IgD-negative memory B cell (primary cell): ENCODE data around the gene COL6A3. TPM values are rescaled to one million over a fixed set of nuclear protein-coding genes. Genes with fewer than 3 reads are reported as not detected.

Source experiments
- polyA plus RNA-seq: library from polyadenylated mRNA; unstranded; fragments of 300-500 nt; fragmentation: Illumina TruSeq; gene quantifications from one replicate; pipeline ENCODE4 v1.2.3, GENCODE V29; 2021

COL6A3 gene
- polyA plus RNA-seq, 1 donor from 2014 or later, result not detected

Other genes starting within 250 kb of the COL6A3 start
- gene MLPH, start 73.1 kb upstream of the COL6A3 start, polyA plus RNA-seq, result not detected
- not detected for gene PRLH, start 152.4 kb upstream of the COL6A3 start, polyA plus RNA-seq
- not detected for gene RAB17, start 176.6 kb upstream of the COL6A3 start, polyA plus RNA-seq
- gene LRRFIP1, start 213.4 kb upstream of the COL6A3 start, polyA plus RNA-seq, result 123 TPM